Breast epithelium (tissue), 3 donors: Measurements from ENCODE around the gene KCTD2.

Experiments
- CTCF ChIP-seq, 3 donors: fragments of 450-650 bp; IDR thresholded peaks; one replicate each; pipeline ENCODE4 v1.5.1; 2016 to 2017; ENCODE audit warnings: antibody characterized with exemption in 3 of 3, mild to moderate bottlenecking in 3 of 3, moderate library complexity in 3 of 3
- POLR2AphosphoS5 ChIP-seq, 3 donors: sonication (generic); formaldehyde crosslinking; IDR thresholded peaks; one replicate each; pipeline ENCODE4 v1.6.1; 2017; ENCODE audit warnings: antibody characterized with exemption in 3 of 3

GRCh38 chr17:75096082-75096625, 49.1 kb downstream of the KCTD2 start:
- no peak for TF ChIP-seq CTCF (IDR thresholded peaks at IDR 0.05)
- peak; percentile 26 to 49 (median 38) for TF ChIP-seq POLR2AphosphoS5 (IDR thresholded peaks at IDR 0.05)
